Loucy (cell line): Measurements from ENCODE around the gene IGFL3.

ENCODE experiments used
- EZH2phosphoT487 ChIP-seq: fragments of 200-600 bp; IDR thresholded peaks from 2 replicates; pipeline ENCODE4 v1.6.1; 2018; ENCODE audit warnings: antibody characterized with exemption, mild to moderate bottlenecking, moderate library complexity, borderline replicate concordance
- TF ChIP-seq, protein P1 (sequence below): fragments of 200-600 bp; sonication (generic); conservative IDR thresholded peaks from 2 replicates; pipeline ENCODE4 v1.5.1; 2014; ENCODE audit warnings: mild to moderate bottlenecking, antibody characterized with exemption, low read length

DNA sequence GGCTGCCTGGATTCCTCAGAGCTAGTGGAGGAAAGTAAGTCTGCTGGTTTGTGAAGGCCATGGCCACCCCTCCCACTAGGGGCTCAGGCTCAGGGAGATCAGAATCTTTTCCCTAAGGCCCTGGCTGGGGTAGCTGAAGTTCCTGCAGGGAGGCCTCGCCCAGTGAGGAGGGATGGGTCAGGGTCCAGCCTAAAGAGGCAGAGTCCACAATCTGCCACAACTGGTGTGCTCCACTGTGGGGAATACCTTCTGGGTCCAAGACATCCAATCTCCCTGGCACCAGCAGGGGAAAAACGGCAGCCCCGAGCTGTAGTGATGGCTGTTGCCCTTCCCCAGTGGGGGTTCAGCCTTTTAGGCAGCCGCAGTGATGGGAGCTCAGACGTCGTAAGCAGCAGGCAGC is 23.2 kb downstream of the IGFL3 start:
- TF ChIP-seq, protein P1, sequence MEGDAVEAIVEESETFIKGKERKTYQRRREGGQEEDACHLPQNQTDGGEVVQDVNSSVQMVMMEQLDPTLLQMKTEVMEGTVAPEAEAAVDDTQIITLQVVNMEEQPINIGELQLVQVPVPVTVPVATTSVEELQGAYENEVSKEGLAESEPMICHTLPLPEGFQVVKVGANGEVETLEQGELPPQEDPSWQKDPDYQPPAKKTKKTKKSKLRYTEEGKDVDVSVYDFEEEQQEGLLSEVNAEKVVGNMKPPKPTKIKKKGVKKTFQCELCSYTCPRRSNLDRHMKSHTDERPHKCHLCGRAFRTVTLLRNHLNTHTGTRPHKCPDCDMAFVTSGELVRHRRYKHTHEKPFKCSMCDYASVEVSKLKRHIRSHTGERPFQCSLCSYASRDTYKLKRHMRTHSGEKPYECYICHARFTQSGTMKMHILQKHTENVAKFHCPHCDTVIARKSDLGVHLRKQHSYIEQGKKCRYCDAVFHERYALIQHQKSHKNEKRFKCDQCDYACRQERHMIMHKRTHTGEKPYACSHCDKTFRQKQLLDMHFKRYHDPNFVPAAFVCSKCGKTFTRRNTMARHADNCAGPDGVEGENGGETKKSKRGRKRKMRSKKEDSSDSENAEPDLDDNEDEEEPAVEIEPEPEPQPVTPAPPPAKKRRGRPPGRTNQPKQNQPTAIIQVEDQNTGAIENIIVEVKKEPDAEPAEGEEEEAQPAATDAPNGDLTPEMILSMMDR, result no peak
- TF ChIP-seq EZH2phosphoT487, result no peak
